CD4-positive, alpha-beta T cell treated with Interleukin-2 at 100 ng/mL for 4 hours (primary cell): ENCODE measurements around the gene KCTD8.

ENCODE experiments used
- DNase-seq: peaks from one replicate; pipeline ENCODE4 v3.0.0-alpha.2; 2020; ENCODE audit warnings: low spot score

Gene KCTD8

DNA sequence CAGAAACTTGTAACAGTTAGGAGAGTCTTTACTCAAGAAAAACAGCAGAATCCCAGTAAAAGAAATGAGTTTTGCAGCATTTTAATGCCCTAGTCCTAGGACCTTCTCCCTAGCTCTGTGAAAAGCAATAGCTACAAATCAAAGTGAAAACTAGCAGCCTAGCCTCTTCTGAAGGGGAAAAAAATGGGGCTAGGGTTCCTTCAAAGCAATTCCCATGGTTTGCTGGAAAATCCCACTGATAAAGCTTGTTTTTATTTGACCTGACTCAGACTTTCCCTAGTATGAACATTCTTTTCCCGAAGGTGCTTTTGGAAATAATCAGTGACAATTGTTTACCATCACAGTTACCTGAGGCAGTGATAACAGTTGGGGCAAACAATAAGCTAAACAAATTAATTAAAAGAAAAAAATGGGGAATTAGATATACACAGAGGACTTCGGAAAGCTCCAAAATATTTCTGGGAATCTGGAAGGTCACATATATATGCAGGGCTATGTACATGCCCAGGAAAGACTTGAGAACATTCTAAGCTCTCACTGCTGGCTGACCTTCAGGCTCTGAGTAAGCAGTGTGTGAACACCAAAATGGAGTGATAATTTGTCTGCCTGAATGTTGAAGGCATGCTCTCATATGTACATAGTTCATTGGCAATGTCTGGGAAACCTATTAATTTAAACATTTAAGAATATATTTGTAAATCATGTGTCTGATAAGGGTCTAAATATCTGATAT is 285.9 kb downstream of the KCTD8 start:
- no peak for DNase-seq

DNA sequence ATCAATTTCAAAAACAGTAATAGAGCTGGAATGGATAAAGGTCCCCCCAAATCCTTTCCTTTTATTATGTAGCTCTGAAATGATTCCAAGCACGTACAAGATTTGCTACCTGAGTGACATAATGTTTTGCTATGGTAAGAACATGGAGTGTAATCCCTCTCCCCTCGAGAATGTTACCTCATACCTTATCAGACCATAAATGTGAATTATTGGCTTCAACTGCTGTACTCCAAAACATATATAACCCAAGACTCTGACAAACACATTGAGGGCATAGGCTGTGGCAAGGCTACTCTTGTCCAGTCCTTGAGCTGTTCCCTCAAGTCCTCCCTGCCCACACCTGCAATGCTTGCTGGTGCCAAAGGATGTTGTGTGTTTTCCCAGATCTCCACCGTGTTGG is 286.9 kb downstream of the KCTD8 start:
- no peak for DNase-seq

DNA sequence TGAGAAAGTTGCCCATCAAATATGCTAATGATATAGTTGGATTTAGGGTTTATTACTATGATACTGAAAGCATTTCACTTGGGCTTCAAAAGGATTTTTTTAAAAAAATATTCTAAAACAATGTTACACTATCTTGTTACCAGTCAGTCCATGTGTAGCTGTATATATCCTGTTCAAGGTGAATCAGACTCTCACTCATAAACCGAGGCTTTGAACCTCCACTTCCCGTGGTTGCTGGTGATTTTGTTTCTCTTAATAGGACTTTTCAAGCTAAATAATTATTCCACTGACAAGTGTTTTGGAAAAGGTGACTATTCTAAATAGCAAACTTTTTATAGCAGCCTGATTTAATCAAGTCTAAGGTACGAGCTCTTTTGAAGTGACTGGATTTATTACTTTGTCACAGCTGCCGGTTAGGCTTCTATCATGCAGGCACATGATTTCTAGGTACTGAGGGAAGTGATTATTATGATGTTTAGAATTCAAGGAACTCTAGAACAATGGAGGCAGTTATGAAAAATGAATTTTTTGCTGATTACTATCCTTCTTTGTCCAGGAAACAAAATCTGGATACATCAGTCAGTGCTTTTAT is 287.7 kb downstream of the KCTD8 start:
- DNase-seq, result no peak

DNA sequence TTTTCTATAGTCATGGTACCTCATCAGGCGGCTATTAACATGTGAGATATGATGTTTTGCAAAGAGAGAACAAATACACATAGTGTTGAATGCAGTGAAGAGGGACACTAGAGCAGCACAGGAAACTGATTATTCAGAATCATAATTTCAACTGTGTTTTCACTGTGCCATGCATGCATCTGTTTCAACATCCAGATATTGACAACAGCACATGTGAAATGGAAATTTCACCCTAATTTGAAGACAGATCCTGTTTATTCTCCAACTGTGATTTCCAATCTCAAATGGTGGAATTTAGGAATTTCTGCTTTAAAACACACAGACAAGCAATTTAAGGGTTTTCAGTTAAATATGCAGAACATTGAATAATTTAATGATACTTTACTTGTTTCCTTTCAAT is 288.6 kb downstream of the KCTD8 start:
- DNase-seq, result no peak

DNA sequence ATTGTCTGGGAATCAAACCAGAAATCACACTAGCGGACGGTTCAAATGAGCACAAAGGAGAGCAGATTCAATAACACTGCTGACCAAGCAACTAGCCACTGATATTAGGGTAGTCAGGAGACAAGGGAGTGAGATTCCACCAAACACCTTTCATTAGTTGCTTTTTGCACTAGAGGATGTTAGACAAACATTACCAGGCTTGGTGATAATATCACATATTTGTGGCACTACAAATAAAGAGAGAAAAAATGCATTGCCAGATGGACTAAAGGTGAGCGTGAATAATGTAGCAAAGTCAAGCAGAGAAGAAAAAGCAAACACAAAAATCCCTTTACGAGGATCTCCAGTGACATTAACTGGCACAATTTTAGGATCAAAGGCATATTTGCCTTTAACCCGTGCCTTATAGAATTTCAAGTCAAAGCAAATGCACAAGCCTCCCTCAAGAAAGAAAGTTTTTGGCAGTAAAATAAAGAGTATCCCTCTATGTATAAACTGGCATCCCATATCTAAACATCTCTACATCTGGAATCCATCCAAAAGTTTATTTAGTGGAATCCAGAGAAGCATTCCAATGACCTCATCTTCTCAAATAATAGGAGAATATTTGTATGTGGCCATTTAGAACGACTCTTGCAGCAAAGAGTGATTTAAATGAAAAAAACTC is 290.9 kb downstream of the KCTD8 start:
- no peak for DNase-seq

DNA sequence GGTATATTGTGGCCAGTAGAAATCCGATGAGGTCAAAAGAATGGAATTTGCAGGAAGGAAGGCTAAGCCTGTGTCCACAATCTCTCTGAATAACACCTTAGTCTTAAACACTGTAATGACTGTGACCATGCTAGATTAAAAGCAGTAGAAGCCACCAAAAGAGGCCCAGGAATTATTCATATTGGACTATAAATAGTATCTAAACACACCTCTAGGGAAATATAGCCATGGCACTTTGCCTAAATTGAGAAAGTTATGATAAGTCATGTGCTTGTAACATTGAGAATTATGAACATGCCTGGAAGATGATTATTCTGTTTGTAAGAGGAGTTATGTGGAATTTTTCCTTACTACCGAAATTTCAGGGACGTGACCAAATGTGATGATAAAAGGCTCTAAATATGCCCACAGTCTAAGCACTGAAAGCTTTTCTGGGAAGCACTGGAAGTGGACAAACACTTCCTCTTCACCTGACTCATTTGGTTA is 298.5 kb downstream of the KCTD8 start:
- no peak for DNase-seq

DNA sequence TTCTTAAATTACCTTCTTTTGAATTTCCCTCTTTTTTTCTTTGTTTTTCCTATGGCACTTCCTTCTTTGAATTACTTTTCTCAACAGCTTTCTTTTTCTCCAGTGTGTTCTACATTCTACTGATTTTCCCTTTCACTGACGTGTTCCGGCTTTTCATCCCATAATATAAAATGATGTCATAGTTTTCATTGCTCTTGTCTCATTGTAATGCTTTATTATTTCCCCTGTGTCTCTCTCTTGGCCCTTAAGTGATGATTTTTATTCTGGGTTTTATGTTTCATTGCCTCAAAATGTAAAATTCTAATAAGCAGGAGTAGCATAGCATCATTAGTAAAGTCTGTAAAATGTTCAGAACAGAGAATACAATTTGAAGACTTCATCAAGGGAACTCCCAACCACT is 299.3 kb downstream of the KCTD8 start:
- no peak for DNase-seq

DNA sequence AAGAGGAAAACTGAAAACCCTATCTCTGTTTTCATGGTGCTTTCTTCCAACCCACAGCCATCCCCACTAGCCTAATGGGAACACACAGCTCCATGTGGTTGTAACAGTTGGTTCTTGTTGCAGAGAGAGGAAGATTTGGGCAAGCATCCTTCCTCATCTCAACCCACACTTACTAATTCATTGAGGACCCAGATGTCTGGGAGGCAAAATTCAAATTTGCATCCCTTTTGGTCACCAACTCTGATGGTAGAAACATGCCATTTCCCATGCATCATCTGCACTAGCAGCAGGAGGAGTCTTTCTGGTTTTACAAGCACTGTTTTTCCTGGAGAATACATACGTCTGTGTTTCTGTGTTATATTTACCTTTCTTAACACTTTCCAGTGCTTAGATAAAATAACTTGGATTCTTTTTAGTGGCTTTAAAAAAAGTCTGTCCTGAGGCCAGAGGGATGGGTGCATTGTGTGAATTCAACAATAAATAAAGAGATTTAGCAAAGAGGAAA is 301.0 kb downstream of the KCTD8 start:
- no peak for DNase-seq

DNA sequence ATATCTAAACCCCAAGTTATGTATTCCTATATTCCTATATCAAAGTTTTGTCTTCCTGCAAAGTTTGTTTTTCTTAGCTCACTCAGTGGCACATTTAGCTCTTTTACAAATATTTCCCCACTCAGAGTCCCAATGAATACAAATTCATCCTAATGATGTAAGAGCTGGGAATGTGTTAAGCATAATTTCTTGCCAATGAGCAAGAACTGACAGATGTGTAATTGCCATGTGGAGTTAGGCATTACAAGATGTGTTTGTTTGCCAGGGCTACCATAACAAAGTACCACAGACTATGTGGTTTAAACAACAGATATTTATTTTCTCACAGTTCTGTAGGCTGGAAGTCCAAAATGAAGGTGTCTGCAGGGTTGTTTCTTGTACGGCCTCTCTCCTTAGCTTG is 302.1 kb downstream of the KCTD8 start:
- DNase-seq, result no peak

DNA sequence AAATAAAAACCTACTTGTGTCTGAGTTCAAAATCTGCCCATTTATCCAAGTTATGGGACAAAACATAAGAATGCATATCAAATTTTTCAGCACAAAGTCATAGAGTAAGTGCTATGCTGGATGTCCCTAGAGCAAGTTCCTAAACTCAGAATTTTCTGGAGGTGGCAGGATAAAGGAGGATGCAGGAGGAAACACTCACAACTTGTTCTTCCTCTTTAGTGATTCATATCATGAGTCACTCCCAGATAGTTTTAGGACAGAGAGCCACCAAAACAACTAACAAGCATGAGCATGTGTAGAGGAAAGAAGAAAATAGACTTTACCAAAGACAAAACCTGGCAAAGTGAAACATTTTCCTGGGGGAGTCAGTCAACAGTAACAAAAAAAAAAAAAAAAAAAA is 302.7 kb downstream of the KCTD8 start:
- no peak for DNase-seq

DNA sequence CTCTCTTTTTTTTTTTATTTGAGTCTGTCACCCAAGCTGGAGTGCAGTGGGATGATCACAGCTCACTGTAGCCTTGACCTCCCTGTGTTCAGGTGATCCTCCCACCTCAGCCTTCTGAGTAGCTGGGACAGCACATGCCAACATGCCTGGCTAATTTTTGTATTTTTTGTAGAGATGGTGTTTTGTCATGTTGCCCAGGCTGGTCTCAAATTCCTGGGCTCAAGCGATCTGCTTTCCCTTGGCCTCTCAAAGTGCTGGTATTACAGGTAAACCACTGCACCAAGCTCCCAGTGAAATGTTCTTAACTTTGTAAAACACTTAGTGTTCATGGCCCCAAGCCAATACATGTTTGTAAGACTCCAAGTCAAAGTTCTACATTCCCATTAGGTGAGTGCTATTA is 316.1 kb downstream of the KCTD8 start:
- DNase-seq, result no peak
